SK-MEL-5 (cell line): Measurements from ENCODE around the gene CCDC127. TPM values are rescaled to one million over a fixed set of nuclear protein-coding genes. Genes with fewer than 3 reads are reported as not detected.

Experiments used
- DNase-seq: peaks from one replicate; pipeline ENCODE4 v3.0.0-alpha.2; 2016; ENCODE audit warnings: low read depth, low spot score
- in situ Hi-C: cut with HindIII; loops from 2 replicates; pipeline ENCODE4 v1.10.0; 2016; ENCODE audit warnings: low sequenced_read_pairs, high pct_unique_total_duplicates, low pct_unique_long_range_greater_than_20kb
- total RNA-seq: library from RNA; depleted of rRNA; stranded (reverse); fragments of >200 nt; shearing (Covaris generic); gene quantifications from 2 replicates; pipeline ENCODE4 v1.2.3, GENCODE V29; 2014

The CCDC127 gene
- total RNA-seq, 1 experiment from 2014 or later: 7.4 TPM

DNA sequence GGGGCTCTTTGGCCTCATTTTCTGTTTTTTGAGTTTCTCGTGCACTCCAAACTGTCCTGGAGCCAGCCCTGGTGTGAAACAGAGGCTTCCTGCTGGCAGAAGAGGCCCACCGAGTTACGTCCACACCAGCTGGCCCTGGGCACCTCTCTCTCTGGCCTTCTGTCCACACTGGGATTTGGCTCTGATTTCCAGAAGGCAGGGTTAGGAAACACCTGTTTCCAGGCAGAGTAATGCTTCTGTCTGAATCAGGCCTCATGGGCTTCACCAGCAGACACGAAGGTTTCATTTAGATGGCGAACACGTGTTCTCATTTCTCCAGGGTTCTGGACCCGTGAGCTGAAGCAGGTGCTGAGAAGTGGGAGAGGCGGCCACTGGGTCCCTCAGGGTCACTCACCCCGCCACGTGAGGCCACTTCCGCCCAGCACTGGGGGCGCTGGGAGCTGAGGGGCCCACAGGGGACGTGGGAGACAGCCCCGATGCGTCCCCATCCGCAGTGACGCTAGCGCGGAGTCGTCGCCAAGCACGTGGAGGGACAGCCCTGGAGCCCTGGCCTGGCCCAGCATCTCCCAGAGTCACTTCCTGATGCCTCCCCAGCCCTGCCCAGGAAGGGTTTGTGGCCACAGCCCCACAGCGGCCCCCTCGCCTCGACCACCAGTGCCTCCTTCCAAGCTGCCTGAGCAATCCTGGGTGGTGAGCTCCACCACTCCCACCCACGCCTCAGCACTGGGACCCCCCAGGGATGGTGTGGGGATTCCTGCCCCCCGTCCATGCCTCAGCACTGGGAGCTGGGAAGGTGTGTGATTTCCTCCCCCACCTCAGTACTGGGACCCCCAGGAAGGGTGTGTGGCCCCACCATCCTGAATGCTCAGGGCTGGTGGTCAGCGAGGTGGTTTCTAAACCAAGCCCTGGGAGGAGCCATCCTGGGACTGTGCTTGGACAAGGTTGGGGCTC is 31.6 kb downstream of the CCDC127 start:
- in situ Hi-C loops: no loop called here
- DNase-seq: no peak

DNA sequence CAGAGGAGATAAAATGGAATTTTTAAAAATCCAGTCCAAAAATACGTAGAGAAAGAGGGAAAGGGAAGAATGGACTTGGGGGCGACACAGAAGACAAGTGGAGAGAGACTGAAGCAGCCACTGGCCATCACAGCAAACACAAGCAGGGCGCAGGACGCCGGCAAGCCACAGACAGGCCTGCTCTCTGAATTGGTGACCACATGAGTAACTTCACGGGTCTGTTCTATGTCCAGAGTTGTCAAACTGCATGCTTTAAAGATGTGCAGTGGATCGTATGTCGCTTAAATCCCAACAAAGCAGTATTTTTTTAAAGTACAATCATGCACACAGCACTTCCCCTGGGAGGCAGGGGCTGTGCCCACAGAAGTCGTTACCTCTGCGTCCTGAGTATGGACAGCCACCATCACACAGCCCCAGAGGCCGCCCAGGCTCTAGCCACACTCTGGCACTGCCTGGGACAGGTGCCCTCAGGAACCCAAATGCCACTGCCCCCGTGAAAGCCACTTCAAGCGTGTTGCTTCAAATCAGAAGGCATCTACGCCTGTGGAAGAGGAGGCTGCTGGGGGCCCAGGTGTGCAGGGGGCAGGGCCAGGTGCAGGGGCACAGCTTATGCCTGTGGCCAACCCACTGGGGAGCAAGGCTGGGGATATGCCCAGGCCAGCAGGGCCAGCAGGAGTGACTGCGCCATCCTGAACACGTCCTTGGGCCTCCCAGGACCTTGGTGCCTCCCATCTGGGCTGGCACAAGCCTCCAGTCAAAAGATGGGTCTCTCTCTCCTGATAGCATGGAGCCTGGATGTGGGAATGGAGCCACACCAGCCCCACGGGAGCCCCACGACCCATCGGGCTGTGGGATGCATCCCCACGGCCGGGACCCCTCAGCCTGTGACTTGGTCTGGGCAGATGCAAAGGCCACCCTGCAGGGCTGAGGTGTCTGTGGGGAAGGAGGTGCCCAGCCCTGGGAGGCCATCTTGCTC is 32.6 kb downstream of the CCDC127 start:
- DNase-seq: no peak
- in situ Hi-C loops: no loop called here

DNA sequence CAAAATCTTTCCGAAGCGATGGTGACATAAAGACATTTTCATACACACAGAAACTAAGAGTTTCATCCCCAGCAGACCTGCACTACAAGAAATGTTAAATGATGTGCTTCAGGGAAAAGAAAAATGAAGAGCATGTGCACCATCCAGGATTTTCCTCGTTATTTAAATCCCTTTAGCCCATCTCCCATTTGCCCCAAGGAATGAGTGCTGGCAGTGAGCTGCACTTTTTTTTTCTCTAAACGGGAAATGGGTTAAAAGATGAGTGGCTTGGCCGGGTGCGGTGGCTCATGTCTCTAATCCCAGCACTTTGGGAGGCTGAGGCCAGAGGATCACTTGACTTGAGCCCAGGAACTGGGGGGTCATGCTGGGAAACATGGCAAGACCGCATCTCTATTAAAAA is 33.5 kb downstream of the CCDC127 start:
- in situ Hi-C loops: no loop called here
- no peak for DNase-seq

DNA sequence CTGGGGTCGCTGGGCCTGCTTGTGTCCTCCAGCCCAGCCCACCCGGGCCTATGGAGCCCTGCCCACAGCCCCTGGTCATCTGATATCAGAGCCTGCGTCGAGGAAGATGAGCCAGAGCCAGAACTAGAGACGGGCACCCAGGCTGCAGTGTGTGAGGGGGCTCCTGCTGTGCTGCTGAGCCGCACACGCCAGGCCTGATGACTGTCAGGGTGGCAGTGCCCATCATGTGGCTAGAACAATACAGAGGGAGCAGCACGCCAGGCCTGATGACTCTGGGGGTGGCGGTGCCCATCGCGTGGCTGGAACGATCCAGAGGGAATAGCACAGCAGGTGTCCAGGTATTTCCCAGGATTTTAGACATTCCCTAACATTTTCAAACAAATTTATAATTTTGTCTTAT is 35.8 kb downstream of the CCDC127 start:
- DNase-seq: no peak
- in situ Hi-C loops: no loop called here

DNA sequence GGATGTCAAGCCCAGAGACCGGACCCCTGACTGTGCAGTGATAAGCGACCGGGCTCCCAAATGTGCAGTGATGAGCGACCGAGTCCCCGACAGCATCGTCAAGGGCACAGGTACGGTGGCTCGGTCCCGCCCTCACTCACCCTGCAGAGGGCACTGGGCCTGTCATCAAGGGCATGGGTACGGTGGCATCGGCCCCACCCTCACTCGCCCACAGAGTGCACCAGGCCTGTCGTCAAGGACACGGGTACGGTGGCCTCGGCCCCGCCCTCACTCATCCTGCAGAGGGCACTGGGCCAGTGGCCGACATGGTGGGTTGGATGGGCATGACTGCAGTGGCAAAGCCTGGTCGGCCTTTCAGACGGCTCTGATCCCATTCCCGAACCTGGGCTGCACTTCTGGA is 36.4 kb downstream of the CCDC127 start:
- no peak for DNase-seq
- in situ Hi-C loops: no loop called here

DNA sequence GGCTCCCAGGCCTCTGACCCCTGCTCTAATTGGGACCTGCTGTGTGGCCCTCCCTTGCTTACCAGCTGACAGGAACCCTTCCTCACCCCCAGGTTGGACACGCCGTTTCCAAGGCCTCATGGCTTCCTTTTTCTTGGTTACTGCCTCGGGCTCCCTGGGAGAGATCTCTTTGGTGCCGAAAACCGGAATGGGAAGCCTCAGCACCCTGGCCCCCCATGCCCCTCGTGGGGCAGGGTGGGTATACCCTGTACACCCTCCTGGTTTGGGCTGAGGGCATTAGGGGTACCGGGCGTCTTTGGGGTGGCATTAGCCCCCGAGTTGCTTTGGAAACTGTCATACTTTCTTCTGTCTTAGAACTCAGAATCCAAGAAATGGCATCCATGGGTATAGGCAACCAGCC is 36.8 kb downstream of the CCDC127 start:
- no peak for DNase-seq
- in situ Hi-C loops: no loop called here

DNA sequence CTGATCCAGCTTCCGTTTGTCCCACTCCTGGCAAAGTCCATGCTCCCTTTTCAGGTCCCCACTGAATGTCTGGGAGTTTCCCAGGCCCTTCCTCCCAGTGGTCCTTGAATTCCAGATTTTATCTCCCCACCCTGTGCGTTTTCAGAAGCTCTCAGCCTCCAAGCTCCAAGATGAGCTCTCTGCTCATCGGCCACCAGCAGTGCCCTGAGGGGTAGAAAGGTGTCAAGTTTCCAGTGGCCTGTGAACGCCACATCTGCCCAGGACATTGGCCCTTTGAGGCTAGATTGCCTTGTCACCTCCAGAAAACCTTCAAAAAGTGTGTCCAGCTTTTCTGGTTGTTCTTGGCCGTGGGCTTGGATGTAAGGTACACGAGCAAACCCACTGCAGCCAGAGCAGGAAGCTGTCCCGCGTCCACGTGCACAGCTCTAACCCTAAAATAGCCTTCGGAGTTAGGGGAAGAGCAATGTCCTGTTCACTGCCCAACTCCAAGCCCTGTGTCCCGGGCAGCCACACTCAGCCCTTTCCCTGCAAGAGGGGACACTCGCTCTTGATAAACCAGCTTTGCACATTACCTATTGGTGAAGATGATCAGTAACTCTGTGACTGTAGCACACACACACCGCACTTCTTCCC is 37.6 kb downstream of the CCDC127 start:
- in situ Hi-C loops: no loop called here
- no peak for DNase-seq

DNA sequence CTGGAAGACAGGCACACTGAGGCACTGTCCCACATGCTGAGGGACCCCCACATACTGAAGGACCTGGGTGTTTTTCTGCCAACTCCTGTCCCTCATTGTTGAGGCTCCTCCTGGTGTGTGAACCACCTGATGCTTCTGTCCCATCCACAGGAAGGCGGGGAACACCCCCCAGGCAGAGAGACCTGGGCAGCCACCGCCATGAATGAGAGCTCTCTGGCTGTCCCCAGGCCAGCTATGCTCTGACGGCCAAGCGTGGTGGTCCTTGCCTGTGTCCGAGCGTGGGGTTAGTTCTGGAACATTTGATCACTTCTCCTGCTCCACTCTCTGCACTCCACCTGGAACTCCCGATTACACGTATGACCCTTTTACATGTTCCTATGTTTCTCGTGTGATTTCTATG is 38.6 kb downstream of the CCDC127 start:
- in situ Hi-C loops: no loop called here
- DNase-seq: no peak

DNA sequence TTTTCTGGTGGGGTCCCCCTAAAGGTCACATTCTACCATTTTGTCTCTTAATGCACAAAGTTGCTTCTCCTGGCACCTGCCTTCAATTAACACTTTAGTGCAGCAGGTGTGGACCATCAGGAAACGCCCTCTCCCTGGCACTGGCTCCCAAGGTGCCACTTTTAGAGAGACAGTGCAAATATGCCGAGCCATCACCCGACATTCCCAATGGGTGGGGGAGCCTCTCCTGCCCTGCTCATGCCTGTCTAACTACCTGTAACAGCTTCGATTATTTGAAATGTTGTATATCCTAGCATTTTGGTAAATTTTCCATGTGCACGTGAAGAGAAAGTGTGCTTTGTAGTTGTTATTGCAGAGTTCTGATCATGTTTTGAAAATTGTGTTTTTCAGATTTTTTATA is 39.8 kb downstream of the CCDC127 start:
- in situ Hi-C loops: no loop called here
- DNase-seq: no peak

DNA sequence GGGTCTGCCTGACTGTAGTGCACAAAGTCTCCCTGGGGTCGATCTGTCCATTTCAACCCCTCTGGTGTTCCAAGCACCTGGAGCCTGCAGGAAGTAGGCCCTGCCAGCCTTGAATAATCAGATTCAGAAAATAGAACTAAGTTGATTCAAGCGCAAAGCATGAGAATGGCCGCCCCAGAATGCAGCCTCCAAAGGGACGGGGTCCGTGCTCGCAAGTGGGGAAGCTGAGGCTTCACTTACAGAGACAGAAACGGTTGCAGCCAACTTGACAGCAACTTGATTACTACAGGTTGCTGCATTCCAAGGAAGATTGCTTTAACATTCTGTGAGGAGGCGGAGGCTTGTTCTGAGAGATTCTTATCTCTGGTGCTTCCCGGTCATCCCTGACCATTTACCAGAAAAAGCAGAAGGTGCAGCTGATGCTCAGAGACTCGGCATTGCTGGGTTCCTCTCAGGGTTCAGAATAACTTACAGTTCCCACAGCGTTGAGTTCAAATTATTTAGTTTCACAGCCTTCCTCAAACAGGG is 41.6 kb downstream of the CCDC127 start:
- in situ Hi-C loops: no loop called here

DNA sequence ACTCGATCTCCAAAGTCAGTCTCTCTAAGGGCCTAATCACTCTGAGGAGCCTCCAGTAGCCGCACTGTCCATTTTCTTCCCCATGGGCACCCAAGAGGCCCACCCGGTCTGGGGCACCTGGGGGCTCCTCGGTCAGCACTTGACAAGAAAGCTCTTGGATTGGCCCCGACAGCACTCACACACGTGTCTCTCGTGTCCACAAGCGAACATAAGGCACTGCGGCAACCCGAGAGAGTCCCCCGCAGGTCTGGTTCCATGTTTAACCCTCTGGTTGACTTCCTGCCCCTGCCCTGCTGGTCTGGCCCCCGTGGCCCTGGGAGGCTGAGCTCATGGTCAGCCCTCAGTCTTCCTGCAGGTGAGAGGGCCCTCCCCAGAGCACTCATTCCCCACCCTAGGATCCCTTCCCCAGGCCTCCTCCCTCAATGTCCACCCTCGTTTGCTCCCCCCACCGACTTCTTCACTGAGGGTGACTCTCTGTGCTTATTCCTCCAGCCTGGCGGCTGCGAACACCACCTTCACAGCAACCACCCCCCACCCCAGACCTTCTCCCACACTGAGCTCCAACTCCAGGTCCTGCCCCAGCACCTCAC is 43.0 kb downstream of the CCDC127 start:
- DNase-seq: no peak
- in situ Hi-C loops: no loop called here

More for the DNA sequence above, 41.6 kb downstream of the CCDC127 start:
- DNase-seq: no peak

DNA sequence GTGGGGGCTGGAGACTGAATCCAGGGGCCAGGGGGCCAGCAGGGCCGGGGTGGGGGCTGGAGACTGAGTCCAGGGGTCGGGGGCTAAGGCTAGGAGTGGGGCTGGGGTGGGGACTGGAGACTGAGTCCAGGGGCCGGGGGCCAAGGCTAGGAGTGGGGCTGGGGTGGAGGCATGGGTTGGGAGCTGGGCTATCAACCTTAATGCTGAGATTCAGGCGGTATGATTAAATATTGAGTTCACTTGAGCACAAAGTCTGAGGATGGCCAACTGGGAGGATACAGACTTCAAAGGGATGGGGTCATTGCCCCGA is 43.7 kb downstream of the CCDC127 start:
- no peak for DNase-seq
- in situ Hi-C loops: no loop called here

DNA sequence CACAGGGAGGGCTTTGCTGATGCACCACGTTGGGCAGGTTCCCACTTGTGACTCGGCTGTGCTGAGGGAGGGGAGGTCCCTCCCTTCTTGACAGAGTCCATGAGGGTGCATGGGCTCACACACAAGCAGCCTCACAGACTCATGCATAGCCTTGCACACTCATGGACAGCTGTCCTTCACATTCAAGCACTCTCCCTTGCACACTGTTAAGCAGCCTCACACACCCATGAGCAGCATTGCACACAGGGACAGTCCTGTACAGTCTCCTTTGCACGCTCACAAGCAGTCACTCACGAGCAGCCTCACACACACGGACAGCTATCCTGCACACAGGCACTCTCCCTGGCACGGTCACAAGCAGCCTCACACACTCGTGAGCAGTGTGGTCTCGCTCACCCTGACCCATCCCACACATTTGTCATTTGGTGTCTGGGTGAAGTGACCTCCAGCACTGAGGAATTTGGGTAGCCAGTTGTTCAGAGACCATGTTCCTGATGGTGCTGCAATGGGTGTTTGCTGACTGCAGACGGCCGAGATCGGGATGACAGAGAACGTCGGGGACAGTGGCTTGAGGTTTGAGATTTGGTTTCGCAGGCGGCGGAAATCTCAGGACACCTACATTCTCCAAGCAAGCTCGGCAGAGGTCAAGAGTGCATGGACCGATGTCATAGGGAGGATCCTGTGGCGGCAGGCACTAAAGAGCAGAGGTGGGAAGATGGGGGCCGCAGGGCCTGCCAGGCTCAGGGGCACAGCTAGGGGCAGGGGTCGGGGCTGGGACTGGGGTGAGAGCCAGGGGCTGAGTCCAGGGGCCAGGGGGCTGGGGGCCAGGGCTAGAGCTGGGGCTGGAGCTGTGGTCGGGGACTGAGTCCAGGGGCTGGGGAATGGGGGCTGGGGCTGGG is 44.3 kb downstream of the CCDC127 start:
- DNase-seq: no peak
- in situ Hi-C loops: no loop called here

DNA sequence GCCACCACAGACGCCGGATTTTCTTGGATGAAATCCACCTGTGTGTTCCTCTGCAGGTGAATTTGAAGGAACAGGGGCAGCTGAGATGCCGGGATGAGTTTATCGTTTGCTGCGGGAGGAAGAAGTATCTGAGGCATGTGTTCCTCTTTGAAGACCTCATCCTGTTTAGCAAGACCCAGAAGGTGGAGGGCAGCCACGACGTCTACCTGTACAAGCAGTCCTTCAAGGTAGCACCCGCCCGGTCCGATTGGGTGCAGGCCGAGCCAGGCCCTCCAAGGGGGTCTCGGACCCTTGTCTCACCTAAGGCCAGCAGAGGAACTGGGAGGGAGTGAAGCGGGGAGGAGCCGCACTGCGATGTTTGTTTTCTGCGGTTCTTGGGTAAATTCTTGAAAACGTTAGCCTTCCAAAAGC is 45.1 kb downstream of the CCDC127 start:
- no peak for DNase-seq
- in situ Hi-C loops: no loop called here

DNA sequence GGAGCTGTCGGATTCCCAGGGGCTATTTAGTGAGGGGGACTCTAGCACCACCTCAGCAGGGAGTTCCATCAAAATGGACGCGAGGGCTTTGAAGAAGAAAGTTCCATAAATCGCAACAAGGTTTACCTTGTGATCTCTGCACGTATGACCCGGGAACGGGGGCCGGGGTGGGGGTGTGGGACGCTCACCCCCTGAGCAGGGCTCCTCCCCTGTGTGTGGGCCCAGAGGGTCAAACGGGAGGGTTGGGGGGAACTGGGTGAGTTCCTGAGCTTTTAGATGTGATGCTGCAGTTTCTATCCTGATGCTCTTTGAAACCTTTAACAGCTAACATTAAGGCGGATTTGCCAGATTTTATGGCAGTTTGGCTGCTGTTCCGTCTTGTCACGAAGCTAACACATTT is 45.5 kb downstream of the CCDC127 start:
- no peak for DNase-seq
- in situ Hi-C loops: no loop called here

DNA sequence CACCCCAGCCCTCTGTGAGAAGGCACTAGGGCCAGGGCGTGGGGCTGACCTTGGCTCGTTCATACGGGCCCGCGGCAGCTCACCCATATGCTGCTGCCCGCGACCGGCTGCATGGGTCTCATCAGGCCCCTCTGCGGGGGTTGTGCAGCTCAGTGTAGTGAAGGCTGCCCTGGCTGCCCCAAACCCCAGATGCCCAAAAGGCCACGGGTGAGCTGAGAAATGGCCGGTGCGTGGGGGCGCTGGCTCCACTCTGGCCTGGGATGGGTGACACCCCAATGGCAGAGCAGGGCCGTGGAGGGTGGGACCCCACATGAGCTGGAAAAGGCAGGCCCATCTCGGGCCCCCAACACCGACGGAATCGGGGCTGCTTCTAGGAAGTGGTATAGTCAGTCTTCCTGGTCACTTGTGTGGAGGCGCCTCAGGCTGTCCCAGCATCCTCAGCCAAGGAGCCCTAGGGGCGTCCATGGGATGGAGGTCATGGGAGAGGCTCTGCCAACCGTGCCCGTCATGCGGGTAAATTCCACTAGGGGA is 46.1 kb downstream of the CCDC127 start:
- DNase-seq: no peak
- in situ Hi-C loops: no loop called here
